Islet precursor cell (in vitro differentiated cells): ENCODE results near the gene KIF12.

Source experiments
- DNase-seq: peaks from one replicate; pipeline ENCODE4 v3.0.0-alpha.2; 2018

KIF12 gene

GRCh38 chr9:114123031-114123977 is 24.2 kb upstream of the KIF12 start:
- DNase-seq: no peak

- DNase-seq: no peak
Observed at GRCh38 chr9:114122136-114123027, 23.3 kb upstream of the KIF12 start.

- DNase-seq: peak; percentile 41
Observed at GRCh38 chr9:114121227-114122135, 22.4 kb upstream of the KIF12 start.

- DNase-seq: peak; percentile 30
Observed at GRCh38 chr9:114120192-114121014, 21.3 kb upstream of the KIF12 start.

DNA sequence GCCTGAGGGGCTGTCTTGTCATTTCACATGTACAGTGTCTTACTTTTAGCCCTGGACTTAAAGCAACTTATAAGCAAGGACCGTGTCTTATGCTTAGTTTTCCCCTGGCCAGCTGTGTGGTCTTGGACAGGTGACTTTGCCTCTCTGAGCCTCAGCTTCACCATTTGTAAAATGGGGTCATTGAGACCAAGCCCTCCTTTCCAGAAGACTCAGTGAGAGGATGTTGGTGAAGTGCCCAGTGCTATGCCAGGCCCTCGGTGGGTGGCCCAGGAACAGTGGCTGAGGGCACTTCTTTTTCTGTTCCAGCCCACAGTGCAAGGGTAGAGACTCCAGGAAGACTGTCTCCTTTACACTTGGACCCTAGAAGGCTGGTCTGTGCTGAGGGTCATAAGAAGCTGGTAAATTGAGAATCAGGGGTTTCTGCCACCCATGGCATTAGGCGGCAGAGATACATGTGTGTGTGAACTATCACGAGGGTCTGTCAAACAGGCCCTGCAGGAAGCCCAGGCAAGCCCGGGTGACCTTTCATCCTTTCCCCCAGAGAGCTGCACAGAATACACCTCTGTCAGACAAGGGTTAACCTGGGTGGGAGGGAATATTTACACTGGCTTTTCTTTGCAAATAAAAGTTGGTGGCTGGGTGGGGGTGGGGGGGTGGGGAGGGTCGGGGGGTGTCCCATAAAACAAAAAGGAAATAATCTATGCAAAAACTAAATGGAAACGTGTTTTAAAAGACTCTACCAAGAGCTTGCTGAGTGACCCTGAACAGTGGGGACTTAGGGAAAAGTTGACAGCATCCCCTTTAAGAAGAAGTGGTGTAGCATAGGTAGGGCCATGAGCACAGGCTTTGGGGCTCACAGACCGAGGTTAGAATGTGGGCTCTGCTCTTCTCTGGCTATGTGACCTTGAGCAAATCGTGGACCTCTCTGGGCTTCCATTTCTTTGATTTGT is 20.4 kb upstream of the KIF12 start:
- DNase-seq: peak; percentile 28

DNA sequence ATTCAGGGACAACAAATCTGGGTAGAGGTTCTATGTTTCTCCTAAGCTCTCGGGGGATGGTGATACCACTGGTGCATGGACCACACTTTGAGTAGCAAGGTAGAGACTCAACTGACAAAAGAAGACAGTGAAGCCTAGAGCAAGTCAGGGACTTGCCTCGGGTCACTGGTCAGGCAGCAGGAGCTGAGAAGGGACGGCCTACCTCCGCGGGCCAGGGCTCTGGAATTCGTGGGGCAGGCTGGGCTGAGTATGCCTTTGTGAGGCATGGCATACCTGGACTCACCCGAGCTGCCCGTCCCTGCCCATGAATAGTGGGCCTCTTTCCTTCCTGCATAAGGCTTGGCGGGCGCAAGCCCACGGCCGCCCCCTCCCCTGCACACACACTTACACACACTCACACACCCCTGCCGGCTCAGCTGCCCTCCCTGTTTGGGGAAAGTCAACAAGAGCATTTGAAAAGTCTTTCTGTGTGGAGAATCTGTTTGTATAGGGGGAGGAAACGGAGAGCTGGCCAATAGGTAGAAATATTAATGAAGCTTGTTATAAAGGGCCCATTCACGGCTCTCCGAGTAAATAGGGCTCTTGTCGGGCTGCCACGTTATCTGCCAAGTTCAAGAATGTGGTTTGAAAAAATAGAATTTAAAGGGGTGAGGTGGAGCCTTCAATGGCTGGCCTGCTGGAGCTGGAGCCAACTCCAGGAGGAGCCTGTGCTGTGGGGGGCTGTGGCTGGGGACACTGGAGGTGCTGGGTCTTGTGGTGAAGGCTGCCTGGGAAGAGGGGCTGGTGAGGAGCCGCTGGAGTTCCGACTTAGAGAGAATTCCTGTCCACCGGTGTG is 19.1 kb upstream of the KIF12 start:
- DNase-seq: peak; percentile 54

DNA sequence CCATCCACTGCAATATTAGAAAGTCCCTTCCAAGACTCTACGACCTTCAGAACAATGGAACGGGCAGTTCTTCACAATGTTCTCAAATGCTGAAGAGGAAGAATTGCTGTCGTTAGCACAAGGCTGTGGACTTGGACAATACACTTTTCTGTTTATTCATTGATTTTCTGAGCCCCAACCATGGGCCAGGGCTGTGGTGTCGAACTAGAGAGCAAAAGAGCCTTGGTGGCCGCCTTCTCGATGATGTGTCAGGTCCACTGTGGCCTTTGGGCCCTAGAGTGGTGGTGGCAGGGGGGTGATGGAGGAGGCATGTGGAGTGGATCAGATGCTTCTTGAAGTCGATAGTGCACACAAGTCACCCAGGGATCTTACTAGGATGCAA is 18.5 kb upstream of the KIF12 start:
- DNase-seq: no peak

DNA sequence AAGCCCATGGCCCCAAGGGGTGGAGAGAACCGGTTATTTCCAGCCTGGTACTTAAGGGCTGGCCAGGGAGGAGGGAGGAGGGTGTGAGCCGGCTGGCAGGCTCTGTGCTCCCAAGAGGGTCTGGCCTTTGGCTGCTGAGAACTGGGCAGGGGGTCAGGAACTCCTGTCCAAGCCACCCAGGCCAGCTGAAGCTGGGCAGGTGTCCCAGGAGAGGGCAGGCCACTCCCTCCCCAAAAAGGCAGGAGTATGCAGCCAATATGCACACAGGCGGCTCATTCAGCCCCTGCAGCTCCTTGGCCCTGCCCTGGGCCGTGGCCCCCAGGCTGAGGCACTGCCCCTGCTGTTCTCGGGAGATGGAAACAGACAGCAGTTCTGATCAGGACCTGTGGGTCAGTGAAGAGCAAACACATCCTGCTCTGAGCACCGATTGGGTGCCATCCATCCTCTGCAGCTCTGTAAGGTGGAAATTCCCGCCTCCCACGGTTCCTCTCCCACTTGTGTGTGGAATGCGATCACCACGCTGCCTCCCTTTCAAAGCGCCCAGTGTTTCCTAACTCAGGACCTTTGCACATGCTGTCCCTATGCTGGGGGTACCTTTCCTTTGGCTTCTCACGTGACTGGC is 17.1 kb upstream of the KIF12 start:
- DNase-seq: no peak

- DNase-seq: no peak
Observed at GRCh38 chr9:114115654-114116125, 16.6 kb upstream of the KIF12 start.

GRCh38 chr9:114114364-114114763 is 15.3 kb upstream of the KIF12 start:
- no peak for DNase-seq

DNA sequence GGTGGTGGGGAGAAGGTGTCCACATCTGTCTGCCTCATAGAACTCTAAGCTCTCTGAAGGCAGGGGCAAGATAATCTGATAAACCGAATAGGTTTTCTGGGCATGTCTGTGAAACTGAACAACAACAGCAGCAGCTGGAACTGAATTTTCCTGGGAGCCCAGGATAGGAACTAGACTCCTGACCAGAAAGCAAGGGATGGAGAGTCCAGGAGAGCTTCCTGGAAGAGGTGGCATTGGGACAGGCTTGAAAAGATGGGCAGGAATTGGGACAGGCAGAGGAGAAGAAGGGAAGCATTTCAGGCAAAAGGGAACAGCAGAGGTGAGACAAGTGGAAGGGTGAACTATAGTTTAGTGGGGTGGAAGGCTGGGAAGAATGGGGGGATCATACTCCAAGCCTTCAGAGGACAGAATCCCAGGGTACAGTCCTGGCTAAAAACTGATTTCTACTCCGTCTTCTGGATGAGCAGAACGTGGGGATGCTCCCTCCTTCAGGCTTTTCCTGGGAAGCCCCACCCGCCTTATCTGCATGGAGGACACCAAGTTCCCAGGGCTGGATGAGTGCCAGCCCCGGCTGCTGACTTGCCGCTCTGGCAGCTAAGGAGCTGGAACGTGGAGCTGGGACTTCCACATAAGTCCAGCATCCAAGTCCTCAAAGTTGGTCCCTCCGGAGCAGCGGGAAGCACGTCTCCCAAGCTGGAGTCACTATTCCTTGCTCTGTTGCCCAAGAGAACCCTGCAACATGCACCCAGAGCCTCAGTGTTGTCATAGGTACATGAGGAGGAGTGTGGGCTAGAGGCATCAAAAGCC is 13.9 kb upstream of the KIF12 start:
- no peak for DNase-seq

GRCh38 chr9:114112325-114112724 is 13.2 kb upstream of the KIF12 start:
- no peak for DNase-seq

DNA sequence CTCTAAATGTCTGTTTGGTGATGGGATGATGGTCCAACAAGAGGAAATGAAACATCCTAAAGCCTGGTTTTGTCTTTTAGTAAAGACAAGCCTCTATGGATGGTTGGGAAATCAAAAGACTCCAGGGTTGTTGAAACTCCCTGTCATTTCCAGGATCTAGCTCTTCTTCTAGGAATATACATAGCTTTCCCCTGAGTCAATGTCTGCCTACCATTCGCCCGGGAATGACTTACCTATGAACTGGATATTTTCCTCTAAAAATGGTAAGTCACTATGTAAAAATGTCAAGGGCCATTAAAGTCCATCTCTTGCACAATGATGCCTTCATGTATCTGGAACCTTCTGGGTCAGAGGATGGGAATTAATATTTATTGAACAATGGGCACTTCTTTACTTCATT is 11.1 kb upstream of the KIF12 start:
- no peak for DNase-seq

- no peak for DNase-seq
Observed at GRCh38 chr9:114109124-114109523, 10.0 kb upstream of the KIF12 start.

- DNase-seq: peak; percentile 95
Observed at GRCh38 chr9:114108016-114108833, 9.1 kb upstream of the KIF12 start.

DNA sequence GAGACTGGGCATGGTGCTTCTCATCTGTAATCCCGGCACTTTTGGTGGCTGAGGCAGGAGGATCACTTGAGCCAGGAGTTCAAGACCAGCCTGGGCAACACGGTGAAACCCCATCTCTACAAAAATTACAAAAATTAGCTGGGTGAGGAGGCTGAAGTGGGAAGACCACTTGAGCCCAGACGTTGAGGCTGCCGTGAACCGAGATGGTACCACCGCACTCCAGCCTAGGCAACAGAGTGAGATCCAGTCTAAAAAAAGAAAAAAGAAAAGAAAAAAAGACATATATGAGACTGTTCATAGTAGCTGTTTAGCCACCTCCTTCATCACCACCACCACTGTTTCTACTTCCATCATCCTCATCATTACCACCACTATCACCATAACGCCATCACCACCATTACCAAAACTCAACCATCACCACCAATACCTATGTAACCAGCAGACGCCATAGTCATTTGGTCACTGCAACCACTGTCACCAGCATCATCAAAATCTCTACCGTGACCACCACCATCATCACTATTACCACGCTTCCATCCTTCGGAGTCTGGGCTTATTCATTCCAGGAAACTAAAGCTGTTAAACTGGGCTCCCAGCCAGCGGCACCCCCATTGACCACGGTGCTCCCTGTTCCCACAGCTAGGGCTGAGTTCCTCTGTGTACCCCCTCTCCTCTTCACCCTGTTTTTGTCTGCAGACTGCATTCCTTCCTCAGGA is 8.4 kb upstream of the KIF12 start:
- DNase-seq: no peak
